IMR-90 (cell line): ENCODE results near the gene STAG1. TPM values are rescaled to one million over a fixed set of nuclear protein-coding genes. Genes with fewer than 3 reads are reported as not detected.

Experiments used
- ATAC-seq: fragments of 200-7000 bp; cut with Tn5 transposase; 2 replicates; pipeline ENCODE4 v1.9.1; 2020; ENCODE audit warnings: low read depth, mild to moderate bottlenecking, moderate library complexity
- BruUV-seq: library from RNA; stranded (reverse); fragments of 400-500 nt; replicated peaks from 2 replicates; lab custom pipeline; 2021; lab: Mats Ljungman, UMichigan
- CTCF ChIA-PET: fragments of 300-600 bp; formaldehyde crosslinking; extraction: SDS; loops from one replicate; lab custom pipeline; 2021; ENCODE audit warnings: antibody characterized with exemption; lab: Yijun Ruan, JAX
- POLR2A ChIA-PET: fragments of 300-600 bp; sonication (Branson Sonifier 250); formaldehyde crosslinking; loops from one replicate; lab custom pipeline; 2022; ENCODE audit warnings: antibody characterized with exemption; ENCODE audit not compliant: unreplicated experiment; lab: Charles Lee
- DNase-seq: peaks from one replicate; pipeline ENCODE4 v3.0.0; 2013
- H2AFZ ChIP-seq: replicated peaks from 2 replicates; pipeline ENCODE3; 2013; ENCODE audit warnings: low read length, mild to moderate bottlenecking; ENCODE audit not compliant: poor library complexity
- H2AK5ac ChIP-seq: 2 replicates; pipeline ENCODE4 v1.6.1; 2013; ENCODE audit warnings: low read depth, low read length, inconsistent platforms
- H2AK9ac ChIP-seq: replicated peaks from 2 replicates; pipeline ENCODE3; 2013; ENCODE audit warnings: mild to moderate bottlenecking, low read depth, low read length, moderate library complexity; ENCODE audit not compliant: poor library complexity
- H2BK120ac ChIP-seq: 2 replicates; pipeline ENCODE4 v1.6.1; 2013; ENCODE audit warnings: low read depth, low read length, inconsistent platforms
- H2BK15ac ChIP-seq: 3 replicates; pipeline ENCODE4 v1.6.1; 2013; ENCODE audit warnings: low read depth, low read length, inconsistent platforms
- H2BK20ac ChIP-seq: 2 replicates; pipeline ENCODE4 v1.6.1; 2013; ENCODE audit warnings: low read depth, mild to moderate bottlenecking, inconsistent platforms, low read length, moderate library complexity
- H2BK5ac ChIP-seq: 2 replicates; pipeline ENCODE4 v1.6.1; 2013; ENCODE audit warnings: mild to moderate bottlenecking, low read depth, low read length, inconsistent platforms; ENCODE audit not compliant: poor library complexity, severe bottlenecking
- H3K14ac ChIP-seq: replicated peaks from 2 replicates; pipeline ENCODE4 v1.6.1; 2013; ENCODE audit warnings: low read depth, low read length, inconsistent platforms
- H3K18ac ChIP-seq: 2 replicates; pipeline ENCODE4 v1.6.1; 2013; ENCODE audit warnings: low read depth, low read length, control low read depth
- H3K23ac ChIP-seq: 2 replicates; pipeline ENCODE4 v1.6.1; 2013; ENCODE audit warnings: low read depth, low read length, inconsistent platforms
- H3K27ac ChIP-seq: 2 replicates; pipeline ENCODE4 v1.5.1; 2013; ENCODE audit warnings: mild to moderate bottlenecking, control low read depth, low read length; ENCODE audit not compliant: insufficient read depth
- H3K27me3 ChIP-seq: 2 replicates; pipeline ENCODE4 v1.6.1; 2013; ENCODE audit warnings: low read length; ENCODE audit not compliant: control insufficient read depth, insufficient read depth
- H3K36me3 ChIP-seq: 2 replicates; pipeline ENCODE4 v1.6.1; 2013; ENCODE audit warnings: low read length, mixed read lengths; ENCODE audit not compliant: control insufficient read depth, insufficient read depth
- H3K4ac ChIP-seq: 2 replicates; pipeline ENCODE4 v1.6.1; 2013; ENCODE audit warnings: low read depth, low read length, inconsistent platforms
- H3K4me1 ChIP-seq: 2 replicates; pipeline ENCODE4 v1.6.1; 2013; ENCODE audit warnings: low read length, mixed read lengths; ENCODE audit not compliant: control insufficient read depth, insufficient read depth
- H3K4me2 ChIP-seq: 2 replicates; pipeline ENCODE4 v1.6.1; 2013; ENCODE audit warnings: low read depth, mild to moderate bottlenecking, control low read depth, low read length, moderate library complexity
- H3K4me3 ChIP-seq: 2 replicates; pipeline ENCODE4 v1.5.1; 2013; ENCODE audit warnings: low read depth, mild to moderate bottlenecking, control low read depth, low read length, moderate library complexity; ENCODE audit not compliant: insufficient read depth
- H3K56ac ChIP-seq: 2 replicates; pipeline ENCODE4 v1.6.1; 2013; ENCODE audit warnings: low read length, inconsistent platforms; ENCODE audit not compliant: insufficient read depth; ENCODE audit errors: extremely low read depth
- H3K79me1 ChIP-seq, 2 experiments: 2 replicates each; pipeline ENCODE4 v1.6.1; 2013; ENCODE audit warnings: low read length in 2 of 2, inconsistent platforms in 1 of 2, low read depth in 1 of 2
- H3K9ac ChIP-seq: 2 replicates; pipeline ENCODE4 v1.6.1; 2013; ENCODE audit warnings: low read depth, low read length, control low read depth
- H3K9me1 ChIP-seq: 2 replicates; pipeline ENCODE4 v1.6.1; 2013; ENCODE audit warnings: low read length, inconsistent platforms; ENCODE audit not compliant: insufficient read depth
- H3K9me3 ChIP-seq: 2 replicates; pipeline ENCODE4 v1.6.1; 2013; ENCODE audit warnings: low read length; ENCODE audit not compliant: control insufficient read depth, insufficient read depth
- H4K20me1 ChIP-seq: 2 replicates; pipeline ENCODE4 v1.6.1; 2013; ENCODE audit warnings: low read length, inconsistent platforms; ENCODE audit not compliant: insufficient read depth
- H4K5ac ChIP-seq: 2 replicates; pipeline ENCODE4 v1.6.1; 2013; ENCODE audit warnings: mild to moderate bottlenecking, low read depth, low read length, control low read depth
- H4K8ac ChIP-seq, 2 experiments: 2 replicates each; pipeline ENCODE4 v1.6.1; 2013; ENCODE audit warnings: low read depth in 2 of 2, low read length in 2 of 2, control low read depth in 1 of 2, inconsistent platforms in 1 of 2
- H4K91ac ChIP-seq: 2 replicates; pipeline ENCODE4 v1.6.1; 2013; ENCODE audit warnings: low read depth, low read length, inconsistent platforms; ENCODE audit not compliant: insufficient read depth
- FOS ChIP-seq: fragments of 150-350 bp; IDR thresholded peaks from 2 replicates; pipeline ENCODE4 v1.6.1; 2016; ENCODE audit warnings: low read depth, low read length
- MAFK ChIP-seq: IDR thresholded peaks from 2 replicates; pipeline ENCODE4 v1.6.1; 2012; ENCODE audit warnings: low read depth, low read length, improper control_type of control experiment
- RAD21 ChIP-seq: IDR thresholded peaks from 2 replicates; pipeline ENCODE4 v1.6.1; 2012; ENCODE audit warnings: low read length, improper control_type of control experiment
- RFX5 ChIP-seq: IDR thresholded peaks from 2 replicates; pipeline ENCODE4 v1.8.0; 2012; ENCODE audit warnings: low read depth, mild to moderate bottlenecking, low read length, moderate library complexity
- WGBS, 2 experiments: methylation state at CpG; one replicate each; pipeline versions ENCODE4 v1.1.5 to v1.1.7; 2013; ENCODE audit warnings: missing lambda C conversion rate in 2 of 2; ENCODE audit not compliant: insufficient read length in 1 of 2; ENCODE audit errors: extremely low coverage in 2 of 2; 5-methylcytosine and 5-hydroxymethylcytosine counted together
- dilution Hi-C: fragments of 300-500 bp; cut with HindIII; formaldehyde crosslinking; loops from one replicate; pipeline ENCODE4 v1.14.3; 2018; ENCODE audit warnings: low sequenced_read_pairs; ENCODE audit not compliant: unreplicated experiment
- in situ Hi-C: fragments of 300-500 bp; cut with MboI; formaldehyde crosslinking; loops from 3 replicates; pipeline ENCODE4 v1.14.3; 2019; ENCODE audit warnings: low sequenced_read_pairs, inconsistent platforms, mixed read lengths
- intact Hi-C: fragments of 100-400 bp; cut with micrococcal nuclease; formaldehyde crosslinking; loops from 2 replicates; pipeline ENCODE4 v1.10.0; 2022
- polyA plus RNA-seq, 3 experiments: library from polyadenylated mRNA; depleted of rRNA; stranded (reverse); fragments of >200 nt; gene quantifications; 2 replicates each; pipeline ENCODE4 v1.2.3, GENCODE V29; 2012; ENCODE audit warnings: low replicate concordance in 1 of 3
- total RNA-seq: library from RNA; depleted of rRNA; stranded (reverse); fragments of >200 nt; gene quantifications from 2 replicates; pipeline ENCODE4 v1.2.3, GENCODE V29; 2012
- TF ChIP-seq, protein P1 (sequence below): fragments of 150-350 bp; IDR thresholded peaks from 2 replicates; pipeline ENCODE4 v1.6.1; 2017; ENCODE audit warnings: mild to moderate bottlenecking, antibody characterized with exemption, low read length, low read depth
- TF ChIP-seq, protein P2 (sequence below): conservative IDR thresholded peaks from 2 replicates; pipeline ENCODE4 v1.5.1; 2012; ENCODE audit warnings: mild to moderate bottlenecking, low read depth, low read length, improper control_type of control experiment

Gene STAG1
- total and polyA plus RNA-seq, 2 of the 4 experiments (the other 2 are of a cell fraction), result 9.6 to 32.3 TPM

DNA sequence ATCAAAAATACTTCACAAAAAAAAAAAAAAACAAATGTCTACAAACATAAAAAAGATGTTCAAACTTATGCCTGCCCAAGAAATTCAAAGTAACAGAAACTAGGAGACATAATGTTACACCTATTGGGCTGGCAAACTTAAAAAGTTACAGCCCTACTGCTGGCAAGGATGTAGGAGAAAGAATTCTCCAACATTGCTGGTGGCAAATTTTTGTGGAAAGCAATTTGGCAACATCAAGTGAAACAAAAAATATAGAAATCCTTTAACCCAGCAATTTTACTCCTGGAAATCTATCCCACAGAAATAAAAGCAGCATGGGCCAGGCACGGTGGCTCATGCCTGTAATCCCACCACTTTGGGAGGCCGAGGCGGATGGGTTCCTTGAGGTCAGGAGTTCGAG, 73.2 kb downstream of the STAG1 start:
- no TSS peak for BruUV-seq
- in situ Hi-C loops, result no loop called here
- Histone ChIP-seq H3K9me3 (no peaks in the 10 kb centered on the region), H2AK5ac (no peak overlapping the region), H3K14ac (no peak overlapping the region), H3K23ac (no peak overlapping the region), H3K9ac (no peak overlapping the region), H2BK120ac (no peak overlapping the region), H4K91ac (no peak overlapping the region), H3K9me1 (peaks cover 2% of the 10 kb centered on the region), H3K18ac (no peak overlapping the region), H3K4me1 (peaks cover 2% of the 10 kb centered on the region; the same call in 1 of the 2 replicates), H3K27ac (no peak overlapping the region), H4K5ac (no peak overlapping the region), H2BK15ac (no peak overlapping the region), H3K4me2 (no peak overlapping the region), H3K56ac (no peak overlapping the region), H3K79me1 (peaks cover 20 to 44% of the 10 kb centered on the region in 2 experiments), H2AFZ (no peak overlapping the region), H3K36me3 (no peaks in the 10 kb centered on the region), H3K4me3 (no peak overlapping the region), H4K8ac (no peak overlapping the region), H2BK20ac (no peak overlapping the region), H2BK5ac (no peak overlapping the region), H4K20me1 (peaks cover 3% of the 10 kb centered on the region; the same call in 1 of the 2 replicates), H3K27me3 (no peaks in the 10 kb centered on the region), H3K4ac (no peak overlapping the region), H2AK9ac (no peak overlapping the region)
- intact Hi-C loops, result no loop called here
- ChIA-PET CTCF (interaction anchor here (0.6 kb wide), 1 partner anchor 191 kb away, joined by 3 read pairs; no protein-coding TSS in a partner anchor), POLR2A (interaction anchor here (0.6 kb wide), 1 partner anchor 184 kb away, joined by 21 read pairs; no protein-coding TSS in a partner anchor)
- WGBS, 2 experiments, result no CpG with 5 or more reads among the region's 4 CpGs
- dilution Hi-C loops, result no loop called here
- TF ChIP-seq FOS (no peak), RFX5 (no peak), RAD21 (no peak), MAFK (no peak)
- TF ChIP-seq, protein P1, sequence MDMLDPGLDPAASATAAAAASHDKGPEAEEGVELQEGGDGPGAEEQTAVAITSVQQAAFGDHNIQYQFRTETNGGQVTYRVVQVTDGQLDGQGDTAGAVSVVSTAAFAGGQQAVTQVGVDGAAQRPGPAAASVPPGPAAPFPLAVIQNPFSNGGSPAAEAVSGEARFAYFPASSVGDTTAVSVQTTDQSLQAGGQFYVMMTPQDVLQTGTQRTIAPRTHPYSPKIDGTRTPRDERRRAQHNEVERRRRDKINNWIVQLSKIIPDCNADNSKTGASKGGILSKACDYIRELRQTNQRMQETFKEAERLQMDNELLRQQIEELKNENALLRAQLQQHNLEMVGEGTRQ, result no peak
- TF ChIP-seq, protein P2, sequence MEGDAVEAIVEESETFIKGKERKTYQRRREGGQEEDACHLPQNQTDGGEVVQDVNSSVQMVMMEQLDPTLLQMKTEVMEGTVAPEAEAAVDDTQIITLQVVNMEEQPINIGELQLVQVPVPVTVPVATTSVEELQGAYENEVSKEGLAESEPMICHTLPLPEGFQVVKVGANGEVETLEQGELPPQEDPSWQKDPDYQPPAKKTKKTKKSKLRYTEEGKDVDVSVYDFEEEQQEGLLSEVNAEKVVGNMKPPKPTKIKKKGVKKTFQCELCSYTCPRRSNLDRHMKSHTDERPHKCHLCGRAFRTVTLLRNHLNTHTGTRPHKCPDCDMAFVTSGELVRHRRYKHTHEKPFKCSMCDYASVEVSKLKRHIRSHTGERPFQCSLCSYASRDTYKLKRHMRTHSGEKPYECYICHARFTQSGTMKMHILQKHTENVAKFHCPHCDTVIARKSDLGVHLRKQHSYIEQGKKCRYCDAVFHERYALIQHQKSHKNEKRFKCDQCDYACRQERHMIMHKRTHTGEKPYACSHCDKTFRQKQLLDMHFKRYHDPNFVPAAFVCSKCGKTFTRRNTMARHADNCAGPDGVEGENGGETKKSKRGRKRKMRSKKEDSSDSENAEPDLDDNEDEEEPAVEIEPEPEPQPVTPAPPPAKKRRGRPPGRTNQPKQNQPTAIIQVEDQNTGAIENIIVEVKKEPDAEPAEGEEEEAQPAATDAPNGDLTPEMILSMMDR, result no peak
- ATAC-seq (no peak), DNase-seq (no peak)
